Testis (tissue), 2 donors: ENCODE measurements around the gene SLX4IP.

ENCODE experiments used
- POLR2A ChIP-seq: fragments of 450-650 bp; IDR thresholded peaks from one replicate; pipeline ENCODE4 v1.6.1; 2017; ENCODE audit warnings: antibody characterized with exemption, mild to moderate bottlenecking, moderate library complexity
- TF ChIP-seq, protein P1 (sequence below), 3 experiments: fragments of 450-650 bp in 2 of 3; fragments of 200-600 bp in 1 of 3; sonication (generic) in 1 of 3; IDR thresholded peaks; one replicate each; pipeline ENCODE4 v1.5.1; 2016 to 2019; ENCODE audit warnings: antibody characterized with exemption in 3 of 3, mild to moderate bottlenecking in 2 of 3, moderate library complexity in 1 of 3

GRCh38 chr20:10668677-10669368, 233.7 kb downstream of the SLX4IP start:
- no peak for TF ChIP-seq POLR2A
- TF ChIP-seq, protein P1, sequence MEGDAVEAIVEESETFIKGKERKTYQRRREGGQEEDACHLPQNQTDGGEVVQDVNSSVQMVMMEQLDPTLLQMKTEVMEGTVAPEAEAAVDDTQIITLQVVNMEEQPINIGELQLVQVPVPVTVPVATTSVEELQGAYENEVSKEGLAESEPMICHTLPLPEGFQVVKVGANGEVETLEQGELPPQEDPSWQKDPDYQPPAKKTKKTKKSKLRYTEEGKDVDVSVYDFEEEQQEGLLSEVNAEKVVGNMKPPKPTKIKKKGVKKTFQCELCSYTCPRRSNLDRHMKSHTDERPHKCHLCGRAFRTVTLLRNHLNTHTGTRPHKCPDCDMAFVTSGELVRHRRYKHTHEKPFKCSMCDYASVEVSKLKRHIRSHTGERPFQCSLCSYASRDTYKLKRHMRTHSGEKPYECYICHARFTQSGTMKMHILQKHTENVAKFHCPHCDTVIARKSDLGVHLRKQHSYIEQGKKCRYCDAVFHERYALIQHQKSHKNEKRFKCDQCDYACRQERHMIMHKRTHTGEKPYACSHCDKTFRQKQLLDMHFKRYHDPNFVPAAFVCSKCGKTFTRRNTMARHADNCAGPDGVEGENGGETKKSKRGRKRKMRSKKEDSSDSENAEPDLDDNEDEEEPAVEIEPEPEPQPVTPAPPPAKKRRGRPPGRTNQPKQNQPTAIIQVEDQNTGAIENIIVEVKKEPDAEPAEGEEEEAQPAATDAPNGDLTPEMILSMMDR (IDR thresholded peaks at IDR 0.05): no peak
